SU-DHL-6 (cell line): ENCODE results near the gene WASF3.

ENCODE experiments used
- H2AFZ ChIP-seq: fragments of 200-600 bp; sonication (generic); 2 replicates; pipeline ENCODE4 v1.6.1; 2014; ENCODE audit warnings: low read depth, mild to moderate bottlenecking, moderate library complexity, mixed read lengths, antibody characterized with exemption, low read length; ENCODE audit not compliant: severe bottlenecking
- H3F3A ChIP-seq: fragments of 200-600 bp; shearing (Covaris generic); 2 replicates; pipeline ENCODE4 v1.6.0; 2016; ENCODE audit warnings: antibody characterized with exemption, mild to moderate bottlenecking; ENCODE audit not compliant: insufficient read depth
- H3K27ac ChIP-seq: fragments of 200-600 bp; sonication (generic); 2 replicates; pipeline ENCODE4 v1.5.1; 2016; ENCODE audit warnings: low read depth, mild to moderate bottlenecking, low read length, moderate library complexity, mixed read lengths
- H3K27me3 ChIP-seq: fragments of 200-600 bp; sonication (generic), shearing (Covaris generic); 2 replicates; pipeline ENCODE4 v1.6.0; 2014; ENCODE audit warnings: mild to moderate bottlenecking, low read length
- H3K36me3 ChIP-seq: fragments of 200-600 bp; sonication (generic); 2 replicates; pipeline ENCODE4 v1.6.1; 2014; ENCODE audit warnings: mild to moderate bottlenecking, low read length, mixed read lengths
- H3K4me2 ChIP-seq: fragments of 300-600, 200-600 bp; shearing (Covaris generic), sonication (generic); 2 replicates; pipeline ENCODE4 v1.6.0; 2014; ENCODE audit warnings: low read length, low read depth, mild to moderate bottlenecking; ENCODE audit not compliant: poor library complexity, severe bottlenecking
- H3K4me3 ChIP-seq: fragments of 200-600 bp; sonication (generic); 2 replicates; pipeline ENCODE4 v1.5.1; 2014; ENCODE audit warnings: antibody characterized with exemption, low read length, mild to moderate bottlenecking, mixed read lengths; ENCODE audit not compliant: insufficient read depth, poor library complexity, severe bottlenecking
- H3K79me2 ChIP-seq: fragments of 200-600 bp; sonication (generic); 2 replicates; pipeline ENCODE4 v1.6.1; 2014; ENCODE audit warnings: mild to moderate bottlenecking, low read length, moderate library complexity; ENCODE audit not compliant: insufficient read depth
- H3K9ac ChIP-seq: fragments of 200-600 bp; sonication (generic); 2 replicates; pipeline ENCODE4 v1.7.0; 2014; ENCODE audit warnings: mild to moderate bottlenecking, low read length
- H3K9me2 ChIP-seq: fragments of 200-600 bp; sonication (generic); replicated peaks from 2 replicates; pipeline ENCODE4 v1.6.1; 2014; ENCODE audit warnings: low read length; ENCODE audit not compliant: insufficient read depth
- H3K9me3 ChIP-seq: fragments of 200-600 bp; sonication (generic); 2 replicates; pipeline ENCODE4 v1.6.1; 2014; ENCODE audit warnings: low read length, mixed read lengths; ENCODE audit not compliant: insufficient read depth
- H4K20me1 ChIP-seq: fragments of 200-600 bp; sonication (generic); 2 replicates; pipeline ENCODE4 v1.6.1; 2014; ENCODE audit warnings: low read depth, mild to moderate bottlenecking, antibody characterized with exemption, low read length, moderate library complexity, mixed read lengths
- EZH2phosphoT487 ChIP-seq: fragments of 200-600 bp; sonication (generic), shearing (Covaris generic); conservative IDR thresholded peaks from 2 replicates; pipeline ENCODE4 v1.6.1; 2018; ENCODE audit warnings: mild to moderate bottlenecking, antibody characterized with exemption, low read length, moderate library complexity, mixed read lengths
- TF ChIP-seq, protein P1 (sequence below): fragments of 200-600 bp; sonication (generic); IDR thresholded peaks from one replicate; pipeline ENCODE4 v1.5.1; 2017; ENCODE audit warnings: antibody characterized with exemption, mild to moderate bottlenecking, low read length, moderate library complexity; ENCODE audit not compliant: insufficient read depth, poor library complexity, severe bottlenecking

Gene WASF3

DNA sequence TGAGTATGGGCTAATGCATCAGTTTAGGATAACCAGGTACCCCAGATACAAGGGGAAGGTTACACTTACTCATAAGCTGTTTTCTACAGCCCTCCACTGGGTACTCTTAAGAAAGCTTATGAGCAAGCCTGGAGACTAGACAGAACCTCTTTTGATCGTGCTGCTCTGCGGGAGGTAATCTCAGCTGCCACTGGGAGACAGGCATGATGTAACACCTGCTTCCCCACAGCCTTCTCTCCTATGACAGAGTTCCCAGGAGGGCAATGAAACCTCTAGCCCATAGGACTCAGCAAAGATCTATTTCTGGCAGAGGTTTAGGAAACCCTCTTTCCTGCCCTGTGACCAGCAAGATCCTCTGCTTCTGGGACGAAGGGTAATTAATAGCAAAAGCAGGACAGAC lies 65.6 kb downstream of the WASF3 start:
- TF ChIP-seq, protein P1, sequence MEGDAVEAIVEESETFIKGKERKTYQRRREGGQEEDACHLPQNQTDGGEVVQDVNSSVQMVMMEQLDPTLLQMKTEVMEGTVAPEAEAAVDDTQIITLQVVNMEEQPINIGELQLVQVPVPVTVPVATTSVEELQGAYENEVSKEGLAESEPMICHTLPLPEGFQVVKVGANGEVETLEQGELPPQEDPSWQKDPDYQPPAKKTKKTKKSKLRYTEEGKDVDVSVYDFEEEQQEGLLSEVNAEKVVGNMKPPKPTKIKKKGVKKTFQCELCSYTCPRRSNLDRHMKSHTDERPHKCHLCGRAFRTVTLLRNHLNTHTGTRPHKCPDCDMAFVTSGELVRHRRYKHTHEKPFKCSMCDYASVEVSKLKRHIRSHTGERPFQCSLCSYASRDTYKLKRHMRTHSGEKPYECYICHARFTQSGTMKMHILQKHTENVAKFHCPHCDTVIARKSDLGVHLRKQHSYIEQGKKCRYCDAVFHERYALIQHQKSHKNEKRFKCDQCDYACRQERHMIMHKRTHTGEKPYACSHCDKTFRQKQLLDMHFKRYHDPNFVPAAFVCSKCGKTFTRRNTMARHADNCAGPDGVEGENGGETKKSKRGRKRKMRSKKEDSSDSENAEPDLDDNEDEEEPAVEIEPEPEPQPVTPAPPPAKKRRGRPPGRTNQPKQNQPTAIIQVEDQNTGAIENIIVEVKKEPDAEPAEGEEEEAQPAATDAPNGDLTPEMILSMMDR = no peak
- TF ChIP-seq EZH2phosphoT487 = no peak
- H3K9ac ChIP-seq = no peak overlapping the region
- H3K4me3 ChIP-seq = no peak overlapping the region
- H3K9me2 ChIP-seq = no peaks in the 10 kb centered on the region
- H3K27me3 ChIP-seq = no peaks in the 10 kb centered on the region
- H3K27ac ChIP-seq = no peak overlapping the region
- H3K9me3 ChIP-seq = peaks cover 11% of the 10 kb centered on the region; the same call in 1 of the 2 replicates
- no peaks in the 10 kb centered on the region for H3K36me3 ChIP-seq
- no peaks in the 10 kb centered on the region for H3K79me2 ChIP-seq
- no peaks in the 10 kb centered on the region for H4K20me1 ChIP-seq
- H3F3A ChIP-seq = no peaks in the 10 kb centered on the region
- no peak overlapping the region for H2AFZ ChIP-seq
- H3K4me2 ChIP-seq = no peak overlapping the region

DNA sequence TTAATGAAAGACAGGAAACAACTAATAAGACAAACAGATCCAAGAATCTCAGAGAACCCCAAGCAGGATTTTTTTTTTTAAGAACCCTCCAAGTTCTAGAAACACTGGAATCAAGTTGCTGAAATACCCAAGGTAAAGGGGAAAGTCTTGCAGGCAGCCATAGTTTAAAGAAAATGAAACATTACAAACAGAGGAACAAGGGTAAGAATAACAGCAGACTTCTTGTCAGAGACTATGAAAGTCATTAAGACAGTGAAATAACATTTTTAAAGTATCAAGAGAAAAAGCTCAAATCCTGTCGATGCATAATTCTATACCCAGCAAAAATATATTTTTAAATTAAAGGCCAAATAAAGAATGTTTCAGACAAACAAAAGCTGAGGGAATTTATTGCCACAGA lies 67.1 kb downstream of the WASF3 start:
- TF ChIP-seq, protein P1 = no peak
- no peak for TF ChIP-seq EZH2phosphoT487
- no peaks in the 10 kb centered on the region for H3F3A ChIP-seq
- H4K20me1 ChIP-seq = no peaks in the 10 kb centered on the region
- H3K9me3 ChIP-seq = peaks cover 11% of the 10 kb centered on the region; the same call in 1 of the 2 replicates
- H2AFZ ChIP-seq = no peak overlapping the region
- no peak overlapping the region for H3K27ac ChIP-seq
- no peaks in the 10 kb centered on the region for H3K27me3 ChIP-seq
- no peak overlapping the region for H3K9ac ChIP-seq
- H3K9me2 ChIP-seq = no peaks in the 10 kb centered on the region
- no peak overlapping the region for H3K4me3 ChIP-seq
- H3K36me3 ChIP-seq = no peaks in the 10 kb centered on the region
- H3K79me2 ChIP-seq = no peaks in the 10 kb centered on the region
- H3K4me2 ChIP-seq = no peak overlapping the region

DNA sequence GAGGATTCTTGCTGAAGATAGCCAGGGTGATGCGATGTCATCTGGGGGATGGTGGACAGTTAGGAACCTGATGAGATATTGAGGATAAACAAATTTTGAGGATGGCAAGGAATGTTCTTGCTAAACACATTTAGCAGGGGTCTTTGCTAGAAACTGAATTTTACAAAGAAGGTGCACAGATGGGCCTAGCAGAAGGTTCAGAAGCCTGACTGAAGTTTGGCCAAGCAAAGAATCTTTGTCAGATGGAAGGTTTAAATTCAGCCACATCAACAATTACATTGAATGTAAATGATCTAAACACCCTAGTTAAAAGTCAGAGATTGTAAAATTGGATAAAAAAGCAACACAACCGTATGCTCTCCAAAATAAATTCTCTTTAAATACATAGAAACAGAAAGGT lies 68.8 kb downstream of the WASF3 start:
- H2AFZ ChIP-seq = no peak overlapping the region
- no peak for TF ChIP-seq EZH2phosphoT487
- TF ChIP-seq, protein P1 = no peak
- no peaks in the 10 kb centered on the region for H3K36me3 ChIP-seq
- no peak overlapping the region for H3K9ac ChIP-seq
- no peak overlapping the region for H3K4me3 ChIP-seq
- H3K79me2 ChIP-seq = no peaks in the 10 kb centered on the region
- peaks cover 11% of the 10 kb centered on the region; the same call in 1 of the 2 replicates for H3K9me3 ChIP-seq
- H3K4me2 ChIP-seq = no peak overlapping the region
- H3F3A ChIP-seq = no peaks in the 10 kb centered on the region
- no peaks in the 10 kb centered on the region for H4K20me1 ChIP-seq
- H3K9me2 ChIP-seq = no peaks in the 10 kb centered on the region
- H3K27me3 ChIP-seq = no peaks in the 10 kb centered on the region
- H3K27ac ChIP-seq = no peak overlapping the region
